GM12878 (cell line): ENCODE results near the gene DZIP1L. TPM values are rescaled to one million over a fixed set of nuclear protein-coding genes. Genes with fewer than 3 reads are reported as not detected.

Source experiments
- ATAC-seq: fragments of 200-7000 bp; cut with Tn5 transposase; 3 replicates; pipeline ENCODE4 v1.9.1; 2020; ENCODE audit warnings: mild to moderate bottlenecking, moderate library complexity
- BruUV-seq: library from RNA; stranded (reverse); fragments of 400-500 nt; replicated peaks from 2 replicates; lab custom pipeline; 2021; lab: Mats Ljungman, UMichigan
- CTCF ChIA-PET: fragments of 300-600 bp; sonication (Branson Sonifier 250); formaldehyde crosslinking; extraction: SDS; loops from one replicate; lab custom pipeline; 2021; ENCODE audit warnings: inconsistent platforms; lab: Yijun Ruan, JAX
- POLR2A ChIA-PET: fragments of 350-600 bp; formaldehyde crosslinking; extraction: SDS; loops from one replicate; lab custom pipeline; 2021; ENCODE audit warnings: inconsistent platforms; lab: Charles Lee
- RAD21 ChIA-PET: fragments of 300-600 bp; sonication (Branson Sonifier 250); formaldehyde crosslinking; loops from one replicate; lab custom pipeline; 2023; ENCODE audit warnings: antibody characterized with exemption; ENCODE audit not compliant: unreplicated experiment; lab: Charles Lee
- SMC1A ChIA-PET: fragments of 300-600 bp; sonication (Branson Sonifier 250); formaldehyde crosslinking; loops from one replicate; lab custom pipeline; 2023; ENCODE audit not compliant: unreplicated experiment, uncharacterized antibody; lab: Charles Lee
- DNase-seq: peaks from one replicate; pipeline ENCODE4 v3.0.0-alpha.2; 2011; ENCODE audit warnings: low read depth, low spot score
- FAIRE-seq: peaks from 3 replicates; lab custom pipeline; 2011; peaks lifted over from hg19 to GRCh38; lab: Jason Lieb, UNC
- H2AFZ ChIP-seq: 2 replicates; pipeline ENCODE4 v1.6.0; 2011; ENCODE audit warnings: low read depth, low read length, control low read depth; ENCODE audit not compliant: control insufficient read depth
- H3K27ac ChIP-seq: 2 replicates; pipeline ENCODE4 v1.5.1; 2011; ENCODE audit warnings: control low read depth; ENCODE audit not compliant: control insufficient read depth, insufficient read depth
- H3K27me3 ChIP-seq, 2 experiments: replicated peaks in 1 of 2; 2 replicates each; pipeline versions ENCODE4 v1.6.0 to v1.6.1; 2011; ENCODE audit warnings: low read length in 1 of 2; ENCODE audit not compliant: control insufficient read depth in 2 of 2, insufficient read depth in 2 of 2
- H3K36me3 ChIP-seq, 2 experiments: 2 replicates each; pipeline ENCODE4 v1.5.1; 2011; ENCODE audit warnings: low read length in 1 of 2; ENCODE audit not compliant: control insufficient read depth in 2 of 2, insufficient read depth in 2 of 2
- H3K4me1 ChIP-seq: 2 replicates; pipeline ENCODE4 v1.6.1; 2011; ENCODE audit warnings: mild to moderate bottlenecking, low read length, moderate library complexity, mixed read lengths; ENCODE audit not compliant: control insufficient read depth, insufficient read depth
- H3K4me2 ChIP-seq: 2 replicates; pipeline ENCODE4 v1.6.0; 2011; ENCODE audit warnings: control low read depth; ENCODE audit not compliant: control insufficient read depth, insufficient read depth
- H3K4me3 ChIP-seq: fragments of 200-600 bp; sonication (generic); 2 replicates; pipeline ENCODE4 v1.5.1; 2016
- H3K79me2 ChIP-seq: 2 replicates; pipeline ENCODE4 v1.6.0; 2011; ENCODE audit warnings: low read length; ENCODE audit not compliant: control insufficient read depth, insufficient read depth
- H3K9ac ChIP-seq: 2 replicates; pipeline ENCODE4 v1.8.0; 2011; ENCODE audit warnings: low read length, control low read depth, mixed read lengths; ENCODE audit not compliant: control insufficient read depth, insufficient read depth
- H3K9me3 ChIP-seq: replicated peaks from 3 replicates; pipeline ENCODE4 v1.5.1; 2011; ENCODE audit warnings: mild to moderate bottlenecking, low read length; ENCODE audit not compliant: control insufficient read depth, insufficient read depth
- H4K20me1 ChIP-seq: 2 replicates; pipeline ENCODE4 v1.6.0; 2011; ENCODE audit not compliant: control insufficient read depth, insufficient read depth
- ASH2L ChIP-seq: fragments of 300-600, 200-600 bp; sonication (generic); IDR thresholded peaks from 2 replicates; pipeline ENCODE4 v1.6.1; 2017; ENCODE audit warnings: low read depth, mild to moderate bottlenecking, borderline replicate concordance
- CHD1 ChIP-seq: IDR thresholded peaks from 2 replicates; pipeline ENCODE4 v1.6.1; 2012; ENCODE audit warnings: low read depth, low read length, improper control_type of control experiment
- JUNB ChIP-seq: IDR thresholded peaks from 2 replicates; pipeline ENCODE4 v1.6.1; 2016; ENCODE audit warnings: antibody characterized with exemption, mild to moderate bottlenecking
- RB1 ChIP-seq: fragments of 450-650 bp; formaldehyde crosslinking; IDR thresholded peaks from 2 replicates; pipeline ENCODE4 v1.6.1; 2017; ENCODE audit warnings: mild to moderate bottlenecking, borderline replicate concordance
- SP1 ChIP-seq: IDR thresholded peaks from one replicate; pipeline ENCODE4 v1.6.1; 2011; ENCODE audit warnings: low read depth, low read length
- SRF ChIP-seq, 2 experiments: IDR thresholded peaks; 2 replicates each; pipeline ENCODE4 v1.6.1; 2011; ENCODE audit warnings: low read depth in 2 of 2, low read length in 2 of 2, mild to moderate bottlenecking in 1 of 2, moderate library complexity in 1 of 2
- TCF7 ChIP-seq: IDR thresholded peaks from 2 replicates; pipeline ENCODE4 v1.6.1; 2014; ENCODE audit warnings: antibody characterized with exemption, borderline replicate concordance
- YY1 ChIP-seq: IDR thresholded peaks from 2 replicates; pipeline ENCODE4 v1.6.1; 2011; ENCODE audit warnings: low read depth, mild to moderate bottlenecking, low read length
- ZNF24 ChIP-seq: fragments of 450-650 bp; IDR thresholded peaks from 2 replicates; pipeline ENCODE4 v1.6.1; 2017; ENCODE audit warnings: antibody characterized with exemption, mild to moderate bottlenecking
- WGBS: methylation state at CpG from one replicate; pipeline ENCODE4 v1.1.6; 2016; ENCODE audit warnings: low lambda C conversion rate; ENCODE audit not compliant: insufficient replicate concordance, insufficient coverage; ENCODE audit errors: missing lambda C conversion rate; 5-methylcytosine and 5-hydroxymethylcytosine counted together
- in situ Hi-C: fragments of 300-500 bp; cut with MboI; formaldehyde crosslinking; loops from 9 replicates; pipeline ENCODE4 v1.14.3; 2018; ENCODE audit warnings: mixed read lengths
- intact Hi-C: fragments of 100-400 bp; cut with micrococcal nuclease; formaldehyde crosslinking; loops from one replicate; pipeline ENCODE4 v1.14.2; 2022; ENCODE audit not compliant: unreplicated experiment
- polyA plus RNA-seq, 11 experiments: library from polyadenylated mRNA; depleted of rRNA in 4 of 11; unstranded in 6 of 11; stranded (reverse) in 5 of 11; fragments of >200 nt; fragmentation: Nextera tagmentation in 4 of 11; fragmentation: Illumina TruSeq in 1 of 11; extraction: Ambion mirVana in 4 of 11; extraction: Trizol in 1 of 11; gene quantifications; 1 replicate in 1 of 11; 2 replicates in 10 of 11; pipeline versions ENCODE4 v1.2.1 to v1.2.3, GENCODE V29; 2011 to 2016; ENCODE audit warnings: inconsistent platforms in 2 of 11, missing spikeins in 2 of 11, low read depth in 1 of 11
- total RNA-seq, 4 experiments: library from RNA; depleted of rRNA in 3 of 4; stranded (reverse); fragments of >200 nt in 3 of 4; fragmentation: Illumina TruSeq in 1 of 4; extraction: Trizol in 1 of 4; gene quantifications; 2 replicates each; pipeline versions ENCODE4 v1.2.1 to v1.2.3, GENCODE V29; 2013 to 2021
- TF ChIP-seq, protein P1 (sequence below): fragments of 450-650 bp; IDR thresholded peaks from 2 replicates; pipeline ENCODE4 v1.6.1; 2016; ENCODE audit warnings: mild to moderate bottlenecking
- TF ChIP-seq, protein P2 (sequence below): fragments of 450-650 bp; IDR thresholded peaks from 2 replicates; pipeline ENCODE4 v1.6.1; 2017; ENCODE audit warnings: mild to moderate bottlenecking

DZIP1L gene
- total and polyA plus RNA-seq, 10 of the 15 experiments (the other 5 are each of a cell fraction or from before 2014, with no cell fraction given): not detected

DNA sequence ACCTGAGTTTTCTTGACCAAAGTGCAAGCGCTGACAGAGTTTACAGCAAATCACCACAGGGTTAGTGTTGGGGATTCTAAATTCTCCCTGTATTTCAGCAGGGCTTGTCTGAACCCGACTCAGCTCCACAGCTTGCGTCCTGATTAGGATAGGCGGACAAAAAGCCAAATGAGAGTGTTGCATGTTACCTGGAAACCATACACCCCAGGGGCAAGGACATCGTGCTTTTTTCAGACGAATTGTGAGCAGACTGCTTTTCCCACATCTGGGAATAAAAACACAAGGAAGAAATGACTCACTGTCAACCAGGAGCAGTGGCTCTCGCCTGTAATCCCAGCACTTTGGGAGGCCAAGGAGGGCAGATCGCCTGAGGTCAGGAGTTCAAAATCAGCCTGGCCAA, 3.0 kb downstream of the DZIP1L start:
- Histone ChIP-seq H3K27ac (no peak overlapping the region), H3K36me3 (no peaks in the 10 kb centered on the region), H3K9ac (no peak overlapping the region), H3K4me3 (no peak overlapping the region), H3K4me2 (no peak overlapping the region), H2AFZ (no peak overlapping the region), H3K4me1 (no peaks in the 10 kb centered on the region), H3K79me2 (no peaks in the 10 kb centered on the region), H3K9me3 (no peaks in the 10 kb centered on the region), H3K27me3 (peaks cover 3 to 15% of the 10 kb centered on the region in 2 experiments), H4K20me1 (no peaks in the 10 kb centered on the region)
- POLR2A ChIA-PET: no interaction called here
- no peak for TF ChIP-seq ZNF24
- TF ChIP-seq ASH2L: no peak
- TF ChIP-seq, protein P1, sequence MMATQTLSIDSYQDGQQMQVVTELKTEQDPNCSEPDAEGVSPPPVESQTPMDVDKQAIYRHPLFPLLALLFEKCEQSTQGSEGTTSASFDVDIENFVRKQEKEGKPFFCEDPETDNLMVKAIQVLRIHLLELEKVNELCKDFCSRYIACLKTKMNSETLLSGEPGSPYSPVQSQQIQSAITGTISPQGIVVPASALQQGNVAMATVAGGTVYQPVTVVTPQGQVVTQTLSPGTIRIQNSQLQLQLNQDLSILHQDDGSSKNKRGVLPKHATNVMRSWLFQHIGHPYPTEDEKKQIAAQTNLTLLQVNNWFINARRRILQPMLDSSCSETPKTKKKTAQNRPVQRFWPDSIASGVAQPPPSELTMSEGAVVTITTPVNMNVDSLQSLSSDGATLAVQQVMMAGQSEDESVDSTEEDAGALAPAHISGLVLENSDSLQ: no peak
- no peak for TF ChIP-seq SP1
- TF ChIP-seq JUNB: no peak
- TF ChIP-seq, protein P2, sequence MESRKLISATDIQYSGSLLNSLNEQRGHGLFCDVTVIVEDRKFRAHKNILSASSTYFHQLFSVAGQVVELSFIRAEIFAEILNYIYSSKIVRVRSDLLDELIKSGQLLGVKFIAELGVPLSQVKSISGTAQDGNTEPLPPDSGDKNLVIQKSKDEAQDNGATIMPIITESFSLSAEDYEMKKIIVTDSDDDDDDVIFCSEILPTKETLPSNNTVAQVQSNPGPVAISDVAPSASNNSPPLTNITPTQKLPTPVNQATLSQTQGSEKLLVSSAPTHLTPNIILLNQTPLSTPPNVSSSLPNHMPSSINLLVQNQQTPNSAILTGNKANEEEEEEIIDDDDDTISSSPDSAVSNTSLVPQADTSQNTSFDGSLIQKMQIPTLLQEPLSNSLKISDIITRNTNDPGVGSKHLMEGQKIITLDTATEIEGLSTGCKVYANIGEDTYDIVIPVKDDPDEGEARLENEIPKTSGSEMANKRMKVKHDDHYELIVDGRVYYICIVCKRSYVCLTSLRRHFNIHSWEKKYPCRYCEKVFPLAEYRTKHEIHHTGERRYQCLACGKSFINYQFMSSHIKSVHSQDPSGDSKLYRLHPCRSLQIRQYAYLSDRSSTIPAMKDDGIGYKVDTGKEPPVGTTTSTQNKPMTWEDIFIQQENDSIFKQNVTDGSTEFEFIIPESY: no peak
- TF ChIP-seq SRF (IDR thresholded peaks at IDR 0.05; ENCODE audit: low read depth in 2 of 2, low read length in 2 of 2): no peak
- TF ChIP-seq TCF7: no peak
- TF ChIP-seq YY1: no peak
- TF ChIP-seq RB1: no peak
- no peak for TF ChIP-seq CHD1
- ATAC-seq (no peak), FAIRE-seq (no peak), DNase-seq (no peak)
- SMC1A ChIA-PET: no interaction called here
- intact Hi-C loops: no loop called here
- WGBS: 47% methylated on average over 8 of the region's 8 CpGs
- in situ Hi-C loops: no loop called here
- CTCF ChIA-PET: no interaction called here
- RAD21 ChIA-PET: no interaction called here
- no TSS peak for BruUV-seq
